ENCODE data around the gene HOXB5. TPM values are rescaled to one million over a fixed set of nuclear protein-coding genes. Genes with fewer than 3 reads are reported as not detected.

HOXB5 gene
- total and polyA plus RNA-seq, 9 donors, result 0.04 to 2.8 (median 0.49) TPM; not detected in 1

GRCh38 chr17:48542698-48543106 is 50.9 kb downstream of the HOXB5 start:
- H3K27me3 ChIP-seq, result no peaks in the 10 kb centered on the region
- intact Hi-C loops (cut with DNase I), result no loop called here
- H3K9me3 ChIP-seq, result no peaks in the 10 kb centered on the region
- peak overlapping the region in 1 of 2 donors; percentile 52 for H3K27ac ChIP-seq
- no peaks in the 10 kb centered on the region for H3K36me3 ChIP-seq
- no peak for DNase-seq
- H3K4me3 ChIP-seq, result peak overlapping the region; percentile 54
- H3K4me1 ChIP-seq (ENCODE audit: insufficient read depth), result no peaks in the 10 kb centered on the region
- TF ChIP-seq EP300 (IDR thresholded peaks at IDR 0.05), result no peak
- TF ChIP-seq POLR2A (IDR thresholded peaks at IDR 0.05), result no peak
- no peak for TF ChIP-seq CTCF (IDR thresholded peaks at IDR 0.05)
- 7 to 9% (median 8%) methylated on average over 12 of the region's 12 CpGs for WGBS, 3 donors

GRCh38 chr17:48542114-48542656 is 51.4 kb downstream of the HOXB5 start:
- Histone ChIP-seq H3K36me3 (no peaks in the 10 kb centered on the region), H3K27me3 (no peaks in the 10 kb centered on the region), H3K9me3 (no peaks in the 10 kb centered on the region), H3K27ac (peak overlapping the region in 1 of 2 donors; percentile 42), H3K4me3 (peak overlapping the region; percentile 54), H3K4me1 (ENCODE audit: insufficient read depth) (no peaks in the 10 kb centered on the region)
- no peak for DNase-seq
- TF ChIP-seq EP300 (IDR thresholded peaks at IDR 0.05) (no peak), POLR2A (IDR thresholded peaks at IDR 0.05) (no peak), CTCF (IDR thresholded peaks at IDR 0.05) (no peak)
- intact Hi-C loops (cut with DNase I), result no loop called here
- 26 to 31% (median 31%) methylated on average over 27 of the region's 27 CpGs for WGBS, 3 donors

GRCh38 chr17:48541577-48542113 is 51.9 kb downstream of the HOXB5 start:
- DNase-seq, result peak in 2 of 5 donors; percentile 10 to 26
- H3K4me3 ChIP-seq, result peak overlapping the region; percentile 54
- intact Hi-C loops (cut with DNase I), result no loop called here
- no peaks in the 10 kb centered on the region for H3K27me3 ChIP-seq
- no peaks in the 10 kb centered on the region for H3K9me3 ChIP-seq
- no peaks in the 10 kb centered on the region for H3K36me3 ChIP-seq
- no peaks in the 10 kb centered on the region for H3K4me1 ChIP-seq (ENCODE audit: insufficient read depth)
- 4 to 5% (median 4%) methylated on average over 33 to 36 of the region's 36 CpGs for WGBS, 3 donors
- H3K27ac ChIP-seq, result peak overlapping the region in 1 of 2 donors; percentile 42
- TF ChIP-seq POLR2A (IDR thresholded peaks at IDR 0.05), result no peak
- no peak for TF ChIP-seq CTCF (IDR thresholded peaks at IDR 0.05)
- no peak for TF ChIP-seq EP300 (IDR thresholded peaks at IDR 0.05)

MicroRNAs within 50 kb of the gene (microRNA counts, 767-probe panel; counts per million panel counts)
- microRNA hsa-miR-10a-5p, result 530 counts per million, percentile 78 among the panel's probes with 10 or more counts

Small RNA genes within 50 kb of the gene (microRNA-seq; reads per million reads assigned to microRNA genes)
- gene MIR196A1, result 0 to 0.36 (median 0) reads per million in 3 donors

Small RNA genes within 50 kb of the gene (small RNA-seq; reads per million reads assigned to genes)
- not detected for gene MIR196A1

Other genes with a start within 250 kb of the HOXB5 start
- 1 to 10 TPM in 5 of 7 donors, under 1 TPM in 1, not detected in 1; 0.30 to 6.0 (median 2.4) TPM for gene SKAP1, start 163.6 kb downstream of the HOXB5 start, total RNA-seq
- gene SKAP1, start 163.6 kb downstream of the HOXB5 start, polyA plus RNA-seq, result 1 to 10 TPM in 1 of 2 donors, under 1 TPM in 1; 0.70 to 4.8 TPM
- gene HOXB1, start 62.8 kb downstream of the HOXB5 start, total RNA-seq, result not detected
- not detected for gene HOXB1, start 62.8 kb downstream of the HOXB5 start, polyA plus RNA-seq
- gene HOXB2, start 48.7 kb downstream of the HOXB5 start, total RNA-seq, result 10 to 100 TPM in 1 of 7 donors, 1 to 10 TPM in 6; 1.5 to 24.5 (median 7.0) TPM
- 1 to 10 TPM; 1.2 to 9.1 TPM for gene HOXB2, start 48.7 kb downstream of the HOXB5 start, polyA plus RNA-seq
- gene HOXB4, start 15.4 kb downstream of the HOXB5 start, total RNA-seq, result 1 to 10 TPM in 3 of 7 donors, under 1 TPM in 4; 0.18 to 3.4 (median 0.87) TPM
- gene HOXB4, start 15.4 kb downstream of the HOXB5 start, polyA plus RNA-seq, result 1 to 10 TPM in 1 of 2 donors, under 1 TPM in 1; 0.13 to 1.3 TPM
- gene HOXB3, start 3.5 kb downstream of the HOXB5 start, total RNA-seq, result 10 to 100 TPM in 2 of 7 donors, 1 to 10 TPM in 3, under 1 TPM in 2; 0.43 to 10.7 (median 2.7) TPM
- 1 to 10 TPM in 1 of 2 donors, under 1 TPM in 1; 0.48 to 4.7 TPM for gene HOXB3, start 3.5 kb downstream of the HOXB5 start, polyA plus RNA-seq
- gene HOXB6, start 11.2 kb upstream of the HOXB5 start, total RNA-seq, result 10 to 100 TPM in 1 of 7 donors, 1 to 10 TPM in 4, under 1 TPM in 2; 0.25 to 10.3 (median 1.7) TPM
- under 1 TPM; 0.25 to 0.73 TPM for gene HOXB6, start 11.2 kb upstream of the HOXB5 start, polyA plus RNA-seq
- gene HOXB7, start 17.2 kb upstream of the HOXB5 start, total RNA-seq, result 1 to 10 TPM in 4 of 7 donors, under 1 TPM in 3; 0.23 to 2.9 (median 1.3) TPM
- gene HOXB7, start 17.2 kb upstream of the HOXB5 start, polyA plus RNA-seq, result 1 to 10 TPM in 1 of 2 donors, under 1 TPM in 1; 0.48 to 6.9 TPM
- 1 to 10 TPM in 2 of 7 donors, under 1 TPM in 2, not detected in 3; 0.17 to 2.5 (median 0.97) TPM for gene HOXB8, start 21.5 kb upstream of the HOXB5 start, total RNA-seq
- under 1 TPM in 1 of 2 donors, not detected in 1; 0.28 TPM for gene HOXB8, start 21.5 kb upstream of the HOXB5 start, polyA plus RNA-seq
- under 1 TPM in 4 of 7 donors, not detected in 3; 0.10 to 0.36 (median 0.12) TPM for gene HOXB9, start 32.6 kb upstream of the HOXB5 start, total RNA-seq
- under 1 TPM in 1 of 2 donors, not detected in 1; 0.27 TPM for gene HOXB9, start 32.6 kb upstream of the HOXB5 start, polyA plus RNA-seq
- gene PRAC1, start 128.7 kb upstream of the HOXB5 start, total RNA-seq, result not detected
- not detected for gene PRAC1, start 128.7 kb upstream of the HOXB5 start, polyA plus RNA-seq
- gene PRAC2, start 129.4 kb upstream of the HOXB5 start, total RNA-seq, result not detected
- not detected for gene PRAC2, start 129.4 kb upstream of the HOXB5 start, polyA plus RNA-seq
- under 1 TPM in 1 of 7 donors, not detected in 6; 0.38 TPM for gene HOXB13, start 135.0 kb upstream of the HOXB5 start, total RNA-seq
- not detected for gene HOXB13, start 135.0 kb upstream of the HOXB5 start, polyA plus RNA-seq
- gene TTLL6, start 223.4 kb upstream of the HOXB5 start, total RNA-seq, result 1 to 10 TPM in 1 of 7 donors, under 1 TPM in 3, not detected in 3; 0.17 to 3.8 (median 0.52) TPM
- gene TTLL6, start 223.4 kb upstream of the HOXB5 start, polyA plus RNA-seq, result under 1 TPM; 0.06 to 0.47 TPM
- 100 to 1,000 TPM in 6 of 7 donors, 10 to 100 TPM in 1; 72.1 to 180 (median 159) TPM for gene CALCOCO2, start 237.3 kb upstream of the HOXB5 start, total RNA-seq
- 100 to 1,000 TPM in 1 of 2 donors, 10 to 100 TPM in 1; 75.4 to 239 TPM for gene CALCOCO2, start 237.3 kb upstream of the HOXB5 start, polyA plus RNA-seq

All from ovary (tissue), 9 donors.